NCI-H1694 (cell line): Measurements from ENCODE around the gene TMEM54.
A peak's percentile ranks its signal among the peaks of the same experiment; 100 is the strongest.

Experiments used
- DNase-seq: peaks from one replicate; lab custom pipeline; 2025; lab: John Stamatoyannopoulos, UW

Gene TMEM54

GRCh38 chr1:32881871-32882850 is 19.0 kb downstream of the TMEM54 start:
- peak; percentile 89 for DNase-seq

DNA sequence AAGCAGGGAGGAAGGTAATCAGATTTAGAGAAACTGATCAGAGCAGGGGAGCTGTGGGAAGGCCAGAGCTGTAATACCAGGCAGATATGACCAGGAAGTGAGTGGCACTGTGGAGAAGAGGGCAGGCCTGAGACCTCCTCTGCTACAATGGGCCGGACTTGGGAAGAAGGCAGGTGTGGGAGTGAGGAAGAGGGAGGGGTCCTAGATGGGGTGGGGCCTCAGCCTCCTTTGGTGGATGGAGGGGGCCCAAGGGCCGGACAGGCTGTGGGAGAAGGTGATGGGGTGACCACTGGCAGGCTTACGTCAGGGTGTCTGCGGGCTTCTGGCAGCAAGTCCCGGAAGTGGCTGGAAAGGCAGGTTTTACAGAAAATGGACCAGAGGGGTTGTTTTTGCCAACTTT is 19.9 kb downstream of the TMEM54 start:
- no peak for DNase-seq

- no peak for DNase-seq
Observed at GRCh38 chr1:32878637-32879041, 22.6 kb downstream of the TMEM54 start.

GRCh38 chr1:32878183-32878582 is 23.0 kb downstream of the TMEM54 start:
- peak; percentile 46 for DNase-seq

GRCh38 chr1:32877211-32878110 is 23.7 kb downstream of the TMEM54 start:
- DNase-seq, result peak; percentile 41

DNA sequence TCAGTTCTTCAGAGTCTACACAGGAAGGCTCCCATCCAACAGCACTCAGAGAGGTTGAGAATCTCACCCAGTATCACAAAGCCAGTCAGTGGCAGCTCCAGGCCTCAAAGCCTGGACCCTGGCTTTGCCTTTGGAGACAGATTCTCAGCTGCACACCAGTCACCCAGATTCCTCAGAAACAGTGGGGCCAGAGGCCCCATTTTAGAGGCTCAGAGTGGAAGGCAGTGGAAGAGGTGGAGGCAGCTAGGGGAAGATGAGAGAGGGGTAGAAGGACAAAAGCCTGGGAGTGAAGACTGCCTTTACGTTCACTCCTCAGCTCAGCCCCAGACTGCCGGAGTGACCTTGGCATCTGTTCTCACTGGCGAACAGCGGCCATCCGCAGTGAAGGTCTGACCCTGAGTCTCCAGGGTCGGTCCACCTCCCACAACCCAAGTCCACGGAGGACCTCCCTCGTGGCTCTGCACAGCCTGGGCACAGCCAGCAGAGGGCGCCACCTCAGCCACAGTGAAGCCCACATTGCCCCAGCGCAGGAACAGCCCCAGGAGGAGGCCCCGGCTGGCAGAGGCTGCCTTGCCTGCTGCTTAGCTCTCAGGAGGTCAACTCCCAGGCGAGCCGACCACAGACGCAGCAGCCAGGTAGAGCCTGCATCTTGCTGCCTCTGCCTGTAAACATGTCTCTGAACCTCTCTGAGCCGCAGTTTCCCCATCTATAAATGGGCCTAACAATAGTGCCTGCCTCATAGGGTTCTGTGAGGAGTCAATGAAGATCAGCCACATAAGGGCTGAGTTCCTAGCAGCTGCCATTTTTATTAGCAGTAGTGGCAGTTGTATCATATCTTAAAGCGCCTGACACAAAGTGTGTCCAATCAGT is 24.6 kb downstream of the TMEM54 start:
- peak; percentile 34 for DNase-seq

- DNase-seq, result no peak
Observed at GRCh38 chr1:32874860-32875752, 26.1 kb downstream of the TMEM54 start.

DNA sequence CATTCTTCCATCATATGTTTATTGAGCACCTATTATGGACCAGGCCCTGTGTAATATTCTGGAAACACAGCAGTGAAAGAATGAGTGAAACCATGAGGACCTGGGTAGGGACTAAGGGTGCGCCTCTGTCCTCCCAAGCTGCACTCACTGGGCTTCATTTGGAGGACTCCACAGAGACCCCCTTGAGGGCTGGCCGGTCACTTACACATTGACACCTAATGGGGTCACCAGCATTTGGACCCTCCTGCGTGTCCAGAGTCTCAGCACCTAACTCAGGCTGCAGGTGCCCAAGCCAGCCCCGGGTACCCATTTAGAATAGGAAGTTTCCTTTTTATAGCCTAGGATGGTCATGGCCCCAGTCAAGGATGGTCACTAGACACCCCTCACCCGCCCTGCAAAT is 27.7 kb downstream of the TMEM54 start:
- DNase-seq, result no peak

GRCh38 chr1:32872192-32872460 is 29.1 kb downstream of the TMEM54 start:
- no peak for DNase-seq

GRCh38 chr1:32871364-32872191 is 29.6 kb downstream of the TMEM54 start:
- DNase-seq, result no peak

DNA sequence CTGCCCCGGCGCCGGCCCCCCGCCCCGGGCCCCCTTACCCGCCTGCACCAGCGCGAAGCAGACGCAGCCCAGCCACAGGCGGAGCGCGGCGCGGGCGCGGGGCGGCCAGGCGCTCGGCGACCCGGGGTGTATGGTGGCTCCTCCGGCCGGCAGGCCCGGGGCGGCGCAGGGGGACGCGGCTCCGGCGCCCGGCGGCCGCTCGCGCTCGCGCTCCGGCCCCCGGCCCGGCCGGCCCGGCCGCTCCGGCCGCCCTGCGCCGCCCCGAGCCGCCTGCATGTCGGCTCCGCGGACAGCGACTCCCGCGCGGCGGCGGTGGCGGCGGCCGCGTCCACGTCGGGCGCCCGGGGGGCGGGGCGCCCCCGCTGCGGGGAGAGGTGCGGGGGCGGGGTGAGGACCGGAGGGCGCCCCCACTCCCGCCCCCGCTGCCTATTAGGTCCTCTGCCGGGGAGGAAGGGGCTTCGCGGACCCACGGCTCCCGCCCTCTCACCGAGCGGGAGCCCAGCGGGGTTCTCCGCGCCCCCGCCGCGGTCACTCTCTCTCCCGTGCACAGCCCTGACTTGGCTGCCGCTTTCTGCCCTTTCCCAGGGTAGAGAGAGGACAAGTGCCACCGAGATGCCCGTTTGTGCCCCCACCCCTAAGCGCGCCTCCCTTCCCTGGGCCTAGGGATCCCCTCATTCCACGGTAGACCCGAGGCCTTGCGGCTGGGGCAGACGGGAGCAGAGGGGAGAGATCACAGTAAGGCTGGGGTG is 30.4 kb downstream of the TMEM54 start, which contains the start of gene FNDC5:
TSS of gene FNDC5 (minus strand) at position 298 of the 749 bp plus-strand sequence.
- DNase-seq, result no peak

DNA sequence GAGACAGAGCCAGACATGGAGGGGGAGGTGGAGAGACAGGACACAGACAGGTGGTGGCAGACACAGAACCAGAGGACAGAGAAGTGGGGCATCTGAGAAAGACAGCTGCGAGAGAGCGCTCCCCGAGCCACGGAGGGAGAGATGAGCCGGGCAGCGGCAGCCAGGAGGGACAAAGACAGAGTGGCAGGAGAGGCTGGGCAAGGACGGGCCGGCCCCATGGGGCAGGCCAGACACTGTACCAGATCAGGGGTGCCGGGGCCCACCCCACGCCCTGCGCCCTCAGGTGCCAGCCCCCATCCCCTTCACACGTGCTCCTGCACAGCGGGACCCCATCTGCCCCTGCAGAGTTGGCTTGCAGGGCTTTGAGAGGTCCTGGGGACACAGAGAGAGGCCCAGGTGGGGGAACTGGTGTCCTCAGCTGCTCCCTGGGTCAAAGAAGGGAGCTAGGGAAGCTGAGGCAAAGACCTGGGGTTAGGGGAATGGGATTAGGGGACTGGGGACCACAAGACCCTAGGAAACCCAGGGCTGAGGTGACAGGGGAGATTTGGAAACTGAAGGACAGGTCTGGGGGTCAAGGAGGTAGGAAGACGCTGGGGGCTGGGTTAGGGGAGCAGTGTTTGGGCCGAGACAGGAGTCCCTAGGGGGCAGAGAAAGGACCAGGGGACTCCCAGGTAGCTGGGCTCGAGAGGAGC is 31.1 kb downstream of the TMEM54 start:
- DNase-seq, result no peak

GRCh38 chr1:32868806-32869455 is 32.3 kb downstream of the TMEM54 start:
- no peak for DNase-seq

- DNase-seq, result no peak
Observed at GRCh38 chr1:32868085-32868484, 33.1 kb downstream of the TMEM54 start.

DNA sequence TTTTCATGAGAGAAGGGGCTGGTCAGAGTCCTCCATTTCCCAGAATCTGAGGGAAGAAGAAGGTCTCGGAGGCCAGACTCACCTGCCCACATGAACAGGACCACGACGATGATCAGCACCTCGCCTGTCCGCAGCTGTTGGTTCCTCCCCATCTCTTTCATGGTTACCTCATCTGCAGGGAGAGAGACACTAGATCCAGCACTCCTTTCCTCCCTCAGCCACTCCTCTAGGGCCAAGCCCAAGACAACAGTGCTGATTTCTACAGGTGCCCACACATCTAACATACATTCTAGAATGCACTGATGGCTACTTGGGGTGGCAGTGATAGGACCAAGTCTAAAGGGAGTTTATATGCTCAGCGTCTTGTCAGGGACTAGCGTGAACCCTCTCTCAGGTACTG is 33.5 kb downstream of the TMEM54 start:
- no peak for DNase-seq

DNA sequence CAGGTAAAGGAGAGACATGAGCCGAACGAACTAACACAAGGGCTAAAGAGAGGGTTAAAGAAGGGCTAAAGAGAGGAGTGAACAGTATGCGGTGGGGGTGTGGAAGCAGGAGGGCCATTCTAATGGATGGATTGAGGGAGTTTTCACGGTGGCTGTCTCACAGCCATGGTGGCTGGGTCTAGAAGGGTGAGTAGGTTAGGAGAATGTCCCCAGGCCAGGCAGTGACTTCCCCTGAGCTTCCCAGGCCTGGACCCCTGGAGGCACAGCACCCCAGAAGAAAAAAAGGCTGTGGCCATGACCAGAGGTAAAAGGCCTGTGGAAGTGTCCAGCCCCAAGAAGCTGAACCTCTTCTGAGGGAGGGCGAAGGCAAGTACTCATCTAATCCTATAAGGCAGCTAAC is 34.0 kb downstream of the TMEM54 start:
- DNase-seq, result no peak

- no peak for DNase-seq
Observed at GRCh38 chr1:32865639-32866405, 35.4 kb downstream of the TMEM54 start.
